ENCODE data around the gene PDE9A. TPM values are rescaled to one million over a fixed set of nuclear protein-coding genes. Genes with fewer than 3 reads are reported as not detected.

The PDE9A gene
- total and polyA plus RNA-seq, 2 experiments from 2014 or later, result 26.5 to 31.1 TPM

- H3K27ac Mint-ChIP-seq, result no peak overlapping the region
- no peaks in the 10 kb centered on the region for H3K9me3 Mint-ChIP-seq
- H3K4me1 Mint-ChIP-seq, result peaks cover 2% of the 10 kb centered on the region; the same call in 1 of the 3 replicates
- Histone ChIP-seq H3K4me3 (no peak overlapping the region), H3K27ac (ENCODE audit: low read depth) (no peak overlapping the region), H4K20me1 (replicated peaks; ENCODE audit: insufficient read depth) (no peaks in the 10 kb centered on the region; the same call in 1 of the 2 replicates), H3K4me1 (ENCODE audit: insufficient read depth) (no peaks in the 10 kb centered on the region), H3F3A (replicated peaks; ENCODE audit: low read depth) (no peaks in the 10 kb centered on the region), H3K27me3 (ENCODE audit: insufficient read depth) (no peaks in the 10 kb centered on the region), H3K36me3 (ENCODE audit: insufficient read depth) (0 out of 2 replicates have a peak, but pooled peaks cover 4% of the 10 kb centered on the region), H3K4me2 (no peak overlapping the region), H3K9me2 (ENCODE audit: insufficient read depth) (peaks cover under 1% of the 10 kb centered on the region; the same call in 1 of the 2 replicates), H2AFZ (no peak overlapping the region), H3K79me2 (replicated peaks; ENCODE audit: insufficient read depth) (no peaks in the 10 kb centered on the region)
- TF ChIP-seq NANOG (IDR thresholded peaks at IDR 0.05; ENCODE audit: borderline replicate concordance), result no peak
- TF ChIP-seq ZNF462 (CRISPR knock-in tag; IDR thresholded peaks at IDR 0.05), result no peak
- no peak for TF ChIP-seq STAT1 (IDR thresholded peaks at IDR 0.05; ENCODE audit: unreplicated experiment)
- no peak for TF ChIP-seq ETS1 (IDR thresholded peaks at IDR 0.05)
- TF ChIP-seq JUNB (IDR thresholded peaks at IDR 0.05; ENCODE audit: unreplicated experiment), result no peak
- no peak for TF ChIP-seq ZNF114 (CRISPR knock-in tag; IDR thresholded peaks at IDR 0.05)
- no peak for TF ChIP-seq REST (IDR thresholded peaks at IDR 0.05; ENCODE audit: unreplicated experiment)
- TF ChIP-seq CREB1 (CRISPR knock-in tag; IDR thresholded peaks at IDR 0.05; ENCODE audit: low read depth), result no peak
- TF ChIP-seq EZH2phosphoT487 (IDR thresholded peaks at IDR 0.05; ENCODE audit: unreplicated experiment), result no peak
- no peak for TF ChIP-seq CTCF (conservative IDR thresholded peaks at IDR 0.05; ENCODE audit: low read depth in 2 of 2)
- no peak for TF ChIP-seq ZNF331 (CRISPR knock-in tag; IDR thresholded peaks at IDR 0.05; ENCODE audit: low read depth)
- TF ChIP-seq POLR2AphosphoS5 (IDR thresholded peaks at IDR 0.05; ENCODE audit: low read depth), result no peak
- TF ChIP-seq EZH2 (IDR thresholded peaks at IDR 0.05; ENCODE audit: low read depth, unreplicated experiment), result no peak
- peaks cover 23% of the 10 kb centered on the region for H3K36me3 Mint-ChIP-seq (ENCODE audit: low read depth)
- ATAC-seq (no peak), DNase-seq (ENCODE audit: low spot score) (no peak)
- H3K4me3 Mint-ChIP-seq, result no peak overlapping the region
- H3K27me3 Mint-ChIP-seq (ENCODE audit: insufficient read depth, low read depth, poor library complexity), result peaks cover 8% of the 10 kb centered on the region
Measured at GRCh38 chr21:42685954-42686500, 32.6 kb downstream of the PDE9A start.
